ENCODE measurements around the gene TSPAN17. TPM values are rescaled to one million over a fixed set of nuclear protein-coding genes. Genes with fewer than 3 reads are reported as not detected.

TSPAN17 gene
- total and polyA plus RNA-seq, 10 of the 15 experiments (the other 5 are each of a cell fraction or from before 2014, with no cell fraction given): 0.24 to 17.1 (median 10.4) TPM

DNA sequence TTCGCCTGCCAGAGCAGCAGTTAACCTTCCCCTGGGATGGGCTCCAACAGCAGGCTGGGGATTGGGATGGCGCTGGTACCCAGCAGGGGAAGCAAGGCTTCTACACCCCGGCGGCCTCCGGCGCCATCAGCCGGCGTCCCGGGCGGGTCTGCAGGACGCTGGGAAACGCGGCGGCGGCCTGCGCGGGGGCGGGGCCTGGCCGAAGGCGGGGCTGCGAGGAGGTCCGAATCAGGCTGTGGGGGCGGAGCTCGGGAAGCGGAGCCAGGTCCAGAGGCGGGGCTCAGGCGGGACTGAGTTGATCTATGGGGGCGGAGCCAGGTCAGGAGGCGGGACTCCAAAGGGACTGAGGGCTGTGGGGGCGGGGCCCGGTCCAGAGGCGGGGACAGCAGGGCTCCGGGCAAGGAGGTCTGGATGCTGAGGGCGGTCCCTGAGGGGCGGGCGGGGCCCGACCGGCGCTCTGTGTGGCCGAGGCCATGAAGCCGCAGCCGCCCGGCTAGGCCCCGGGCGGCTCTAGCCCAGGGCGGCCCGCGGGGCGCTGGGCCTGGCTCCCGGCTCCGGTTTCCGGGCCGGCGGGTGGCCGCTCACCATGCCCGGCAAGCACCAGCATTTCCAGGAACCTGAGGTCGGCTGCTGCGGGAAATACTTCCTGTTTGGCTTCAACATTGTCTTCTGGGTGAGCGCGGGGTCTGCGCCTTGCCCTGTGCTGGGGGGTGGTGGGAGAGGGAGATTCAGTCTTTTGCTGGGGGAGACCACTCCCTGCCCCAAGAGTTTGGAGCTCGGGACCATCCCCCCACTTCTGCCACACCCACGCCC lies at the start of gene TSPAN17 (continued):
- TF ChIP-seq SMARCA5 (IDR thresholded peaks at IDR 0.05) (peak; percentile 33; the same call in 1 of the 2 replicates), MTA3 (IDR thresholded peaks at IDR 0.05; ENCODE audit: borderline replicate concordance, low read length) (no peak), TAF1 (IDR thresholded peaks at IDR 0.05; ENCODE audit: borderline replicate concordance, low read depth, low read length) (peak; percentile 78; the same call in 1 of the 2 replicates), ZBED1 (IDR thresholded peaks at IDR 0.05; ENCODE audit: borderline replicate concordance) (no peak), SMAD5 (IDR thresholded peaks at IDR 0.05; ENCODE audit: low read depth) (peak; percentile 54; the same call in 1 of the 2 replicates), NR2F1 (conservative IDR thresholded peaks at IDR 0.05) (0 out of 2 replicates have a peak, but pooled peaks have one; percentile 16), YY1 (IDR thresholded peaks at IDR 0.05; ENCODE audit: low read depth, low read length) (peak; percentile 91), RBBP5 (conservative IDR thresholded peaks at IDR 0.05) (no peak), RFX5 (IDR thresholded peaks at IDR 0.05; ENCODE audit: low read depth, low read length) (0 out of 2 replicates have a peak, but pooled peaks have one; percentile 18), EED (IDR thresholded peaks at IDR 0.05; ENCODE audit: low read depth) (no peak), CHD2 (IDR thresholded peaks at IDR 0.05; ENCODE audit: borderline replicate concordance, low read depth, low read length) (no peak), SIX5 (IDR thresholded peaks at IDR 0.05; ENCODE audit: low read depth, low read length, severe bottlenecking) (no peak)
- TF ChIP-seq, protein P1, sequence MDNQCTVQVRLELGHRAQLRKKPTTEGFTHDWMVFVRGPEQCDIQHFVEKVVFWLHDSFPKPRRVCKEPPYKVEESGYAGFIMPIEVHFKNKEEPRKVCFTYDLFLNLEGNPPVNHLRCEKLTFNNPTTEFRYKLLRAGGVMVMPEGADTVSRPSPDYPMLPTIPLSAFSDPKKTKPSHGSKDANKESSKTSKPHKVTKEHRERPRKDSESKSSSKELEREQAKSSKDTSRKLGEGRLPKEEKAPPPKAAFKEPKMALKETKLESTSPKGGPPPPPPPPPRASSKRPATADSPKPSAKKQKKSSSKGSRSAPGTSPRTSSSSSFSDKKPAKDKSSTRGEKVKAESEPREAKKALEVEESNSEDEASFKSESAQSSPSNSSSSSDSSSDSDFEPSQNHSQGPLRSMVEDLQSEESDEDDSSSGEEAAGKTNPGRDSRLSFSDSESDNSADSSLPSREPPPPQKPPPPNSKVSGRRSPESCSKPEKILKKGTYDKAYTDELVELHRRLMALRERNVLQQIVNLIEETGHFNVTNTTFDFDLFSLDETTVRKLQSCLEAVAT (IDR thresholded peaks at IDR 0.05): no peak
- TF ChIP-seq, protein P2, sequence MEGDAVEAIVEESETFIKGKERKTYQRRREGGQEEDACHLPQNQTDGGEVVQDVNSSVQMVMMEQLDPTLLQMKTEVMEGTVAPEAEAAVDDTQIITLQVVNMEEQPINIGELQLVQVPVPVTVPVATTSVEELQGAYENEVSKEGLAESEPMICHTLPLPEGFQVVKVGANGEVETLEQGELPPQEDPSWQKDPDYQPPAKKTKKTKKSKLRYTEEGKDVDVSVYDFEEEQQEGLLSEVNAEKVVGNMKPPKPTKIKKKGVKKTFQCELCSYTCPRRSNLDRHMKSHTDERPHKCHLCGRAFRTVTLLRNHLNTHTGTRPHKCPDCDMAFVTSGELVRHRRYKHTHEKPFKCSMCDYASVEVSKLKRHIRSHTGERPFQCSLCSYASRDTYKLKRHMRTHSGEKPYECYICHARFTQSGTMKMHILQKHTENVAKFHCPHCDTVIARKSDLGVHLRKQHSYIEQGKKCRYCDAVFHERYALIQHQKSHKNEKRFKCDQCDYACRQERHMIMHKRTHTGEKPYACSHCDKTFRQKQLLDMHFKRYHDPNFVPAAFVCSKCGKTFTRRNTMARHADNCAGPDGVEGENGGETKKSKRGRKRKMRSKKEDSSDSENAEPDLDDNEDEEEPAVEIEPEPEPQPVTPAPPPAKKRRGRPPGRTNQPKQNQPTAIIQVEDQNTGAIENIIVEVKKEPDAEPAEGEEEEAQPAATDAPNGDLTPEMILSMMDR (IDR thresholded peaks at IDR 0.05 in 2 of 3, conservative IDR thresholded peaks at IDR 0.05 in 1 of 3; ENCODE audit: control insufficient read depth in 2 of 3, extremely low read depth in 1 of 3, insufficient read depth in 1 of 3, low read depth in 3 of 3, low read length in 3 of 3): peak; percentile 7 to 55 (median 32); a peak in 3 of 6 replicates
- TF ChIP-seq, protein P3, sequence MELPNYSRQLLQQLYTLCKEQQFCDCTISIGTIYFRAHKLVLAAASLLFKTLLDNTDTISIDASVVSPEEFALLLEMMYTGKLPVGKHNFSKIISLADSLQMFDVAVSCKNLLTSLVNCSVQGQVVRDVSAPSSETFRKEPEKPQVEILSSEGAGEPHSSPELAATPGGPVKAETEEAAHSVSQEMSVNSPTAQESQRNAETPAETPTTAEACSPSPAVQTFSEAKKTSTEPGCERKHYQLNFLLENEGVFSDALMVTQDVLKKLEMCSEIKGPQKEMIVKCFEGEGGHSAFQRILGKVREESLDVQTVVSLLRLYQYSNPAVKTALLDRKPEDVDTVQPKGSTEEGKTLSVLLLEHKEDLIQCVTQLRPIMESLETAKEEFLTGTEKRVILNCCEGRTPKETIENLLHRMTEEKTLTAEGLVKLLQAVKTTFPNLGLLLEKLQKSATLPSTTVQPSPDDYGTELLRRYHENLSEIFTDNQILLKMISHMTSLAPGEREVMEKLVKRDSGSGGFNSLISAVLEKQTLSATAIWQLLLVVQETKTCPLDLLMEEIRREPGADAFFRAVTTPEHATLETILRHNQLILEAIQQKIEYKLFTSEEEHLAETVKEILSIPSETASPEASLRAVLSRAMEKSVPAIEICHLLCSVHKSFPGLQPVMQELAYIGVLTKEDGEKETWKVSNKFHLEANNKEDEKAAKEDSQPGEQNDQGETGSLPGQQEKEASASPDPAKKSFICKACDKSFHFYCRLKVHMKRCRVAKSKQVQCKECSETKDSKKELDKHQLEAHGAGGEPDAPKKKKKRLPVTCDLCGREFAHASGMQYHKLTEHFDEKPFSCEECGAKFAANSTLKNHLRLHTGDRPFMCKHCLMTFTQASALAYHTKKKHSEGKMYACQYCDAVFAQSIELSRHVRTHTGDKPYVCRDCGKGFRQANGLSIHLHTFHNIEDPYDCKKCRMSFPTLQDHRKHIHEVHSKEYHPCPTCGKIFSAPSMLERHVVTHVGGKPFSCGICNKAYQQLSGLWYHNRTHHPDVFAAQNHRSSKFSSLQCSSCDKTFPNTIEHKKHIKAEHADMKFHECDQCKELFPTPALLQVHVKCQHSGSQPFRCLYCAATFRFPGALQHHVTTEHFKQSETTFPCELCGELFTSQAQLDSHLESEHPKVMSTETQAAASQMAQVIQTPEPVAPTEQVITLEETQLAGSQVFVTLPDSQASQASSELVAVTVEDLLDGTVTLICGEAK (IDR thresholded peaks at IDR 0.05; ENCODE audit: borderline replicate concordance): no peak
- TF ChIP-seq, protein P4, sequence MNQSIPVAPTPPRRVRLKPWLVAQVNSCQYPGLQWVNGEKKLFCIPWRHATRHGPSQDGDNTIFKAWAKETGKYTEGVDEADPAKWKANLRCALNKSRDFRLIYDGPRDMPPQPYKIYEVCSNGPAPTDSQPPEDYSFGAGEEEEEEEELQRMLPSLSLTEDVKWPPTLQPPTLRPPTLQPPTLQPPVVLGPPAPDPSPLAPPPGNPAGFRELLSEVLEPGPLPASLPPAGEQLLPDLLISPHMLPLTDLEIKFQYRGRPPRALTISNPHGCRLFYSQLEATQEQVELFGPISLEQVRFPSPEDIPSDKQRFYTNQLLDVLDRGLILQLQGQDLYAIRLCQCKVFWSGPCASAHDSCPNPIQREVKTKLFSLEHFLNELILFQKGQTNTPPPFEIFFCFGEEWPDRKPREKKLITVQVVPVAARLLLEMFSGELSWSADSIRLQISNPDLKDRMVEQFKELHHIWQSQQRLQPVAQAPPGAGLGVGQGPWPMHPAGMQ (IDR thresholded peaks at IDR 0.05; ENCODE audit: borderline replicate concordance): no peak
- TF ChIP-seq, protein P5, sequence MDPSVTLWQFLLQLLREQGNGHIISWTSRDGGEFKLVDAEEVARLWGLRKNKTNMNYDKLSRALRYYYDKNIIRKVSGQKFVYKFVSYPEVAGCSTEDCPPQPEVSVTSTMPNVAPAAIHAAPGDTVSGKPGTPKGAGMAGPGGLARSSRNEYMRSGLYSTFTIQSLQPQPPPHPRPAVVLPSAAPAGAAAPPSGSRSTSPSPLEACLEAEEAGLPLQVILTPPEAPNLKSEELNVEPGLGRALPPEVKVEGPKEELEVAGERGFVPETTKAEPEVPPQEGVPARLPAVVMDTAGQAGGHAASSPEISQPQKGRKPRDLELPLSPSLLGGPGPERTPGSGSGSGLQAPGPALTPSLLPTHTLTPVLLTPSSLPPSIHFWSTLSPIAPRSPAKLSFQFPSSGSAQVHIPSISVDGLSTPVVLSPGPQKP (IDR thresholded peaks at IDR 0.05; ENCODE audit: low read depth, low read length): no peak
- TF ChIP-seq, protein P6, sequence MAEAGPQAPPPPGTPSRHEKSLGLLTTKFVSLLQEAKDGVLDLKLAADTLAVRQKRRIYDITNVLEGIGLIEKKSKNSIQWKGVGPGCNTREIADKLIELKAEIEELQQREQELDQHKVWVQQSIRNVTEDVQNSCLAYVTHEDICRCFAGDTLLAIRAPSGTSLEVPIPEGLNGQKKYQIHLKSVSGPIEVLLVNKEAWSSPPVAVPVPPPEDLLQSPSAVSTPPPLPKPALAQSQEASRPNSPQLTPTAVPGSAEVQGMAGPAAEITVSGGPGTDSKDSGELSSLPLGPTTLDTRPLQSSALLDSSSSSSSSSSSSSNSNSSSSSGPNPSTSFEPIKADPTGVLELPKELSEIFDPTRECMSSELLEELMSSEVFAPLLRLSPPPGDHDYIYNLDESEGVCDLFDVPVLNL (IDR thresholded peaks at IDR 0.05; ENCODE audit: low read depth, low read length): no peak
